ENCODE results near the gene FSTL4.
"Not testable (repeated sequence)": the region's sequence is repeated elsewhere in the genome, so short reads cannot be mapped to it uniquely, and the experiment has no call there.

Gene FSTL4

DNA sequence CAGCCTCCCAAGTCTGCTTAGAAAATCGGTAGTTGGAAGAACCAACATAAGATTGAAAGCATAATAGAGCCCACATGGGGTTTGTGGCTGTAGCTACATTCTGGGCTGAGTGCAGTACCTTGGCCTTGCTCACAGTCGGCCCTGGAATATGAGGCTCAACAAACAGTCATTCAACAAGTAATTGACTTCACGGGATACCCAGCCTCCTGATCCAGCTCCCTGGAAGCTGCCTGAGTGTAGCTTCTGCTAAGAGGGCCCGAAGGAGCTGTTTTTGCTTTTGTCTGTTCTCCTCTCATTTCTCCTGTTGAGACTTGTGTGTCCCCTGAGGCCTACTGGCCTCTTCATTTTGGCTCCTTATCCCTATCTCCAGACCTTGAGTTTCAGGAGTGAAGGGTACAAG, 389.8 kb downstream of the FSTL4 start:
- no peak for DNase-seq (ENCODE audit: low read depth)

GRCh38 chr5:133222040-133222439, 390.3 kb downstream of the FSTL4 start:
- no peak for DNase-seq (ENCODE audit: low read depth)

DNA sequence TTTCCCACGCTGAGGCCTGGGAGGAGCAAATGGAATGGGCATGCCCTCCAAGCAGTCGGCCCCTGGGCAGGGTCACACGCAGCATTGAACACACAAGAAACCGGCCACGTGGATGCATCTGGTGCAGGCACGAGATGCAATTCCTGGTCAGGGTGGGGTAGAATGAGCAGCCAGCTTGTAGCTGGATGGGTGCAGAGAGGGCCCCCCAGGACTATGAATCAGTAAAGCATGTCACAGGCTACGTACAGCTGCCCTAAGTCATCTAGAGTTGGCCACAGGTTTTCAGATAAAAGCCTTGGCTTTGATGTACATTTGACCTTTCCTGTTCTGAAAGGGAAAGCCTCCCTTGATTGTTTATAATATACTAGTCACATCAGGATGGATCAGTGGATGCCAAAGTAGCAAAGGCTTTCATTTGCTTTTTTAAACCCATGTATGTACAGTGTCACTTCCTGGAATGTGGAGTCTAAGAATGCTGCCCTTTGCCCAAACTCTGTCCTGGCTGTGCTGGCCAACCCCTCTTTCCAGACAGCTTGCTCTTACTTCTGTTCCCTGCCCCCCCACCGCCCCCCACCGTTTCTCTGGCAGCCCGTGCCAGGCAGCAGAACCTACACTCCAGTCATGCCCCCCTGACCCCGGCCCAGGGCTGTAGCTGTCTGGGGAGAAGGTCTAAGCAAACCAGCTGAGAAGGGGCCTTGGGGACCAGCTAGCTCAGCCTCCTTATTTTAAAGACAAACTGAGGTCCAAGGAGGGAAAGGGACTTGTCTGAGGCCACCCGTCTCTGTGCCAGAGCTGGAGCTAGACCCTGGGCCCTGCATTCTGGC, 391.3 kb downstream of the FSTL4 start:
- DNase-seq (ENCODE audit: low read depth) = no peak

DNA sequence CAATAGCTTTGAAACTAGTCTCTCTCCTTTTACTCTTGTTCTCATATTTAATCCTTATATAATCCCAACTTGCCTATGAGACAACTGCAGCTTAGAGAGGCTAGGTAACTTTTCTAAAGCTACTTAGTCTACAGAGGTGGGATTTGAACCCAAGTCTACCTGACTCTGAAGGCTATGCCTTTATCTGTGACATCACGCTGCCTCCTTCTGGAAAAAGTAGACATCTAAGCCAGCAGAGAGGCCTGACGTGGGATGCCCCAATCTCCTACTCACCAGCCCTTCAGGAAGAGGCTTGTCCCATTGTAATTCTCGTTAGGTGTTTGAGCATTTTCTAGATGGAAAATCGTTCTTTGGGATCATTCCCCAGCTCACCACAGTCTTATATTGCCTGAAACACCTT, 393.0 kb downstream of the FSTL4 start:
- no peak for DNase-seq (ENCODE audit: low read depth)

DNA sequence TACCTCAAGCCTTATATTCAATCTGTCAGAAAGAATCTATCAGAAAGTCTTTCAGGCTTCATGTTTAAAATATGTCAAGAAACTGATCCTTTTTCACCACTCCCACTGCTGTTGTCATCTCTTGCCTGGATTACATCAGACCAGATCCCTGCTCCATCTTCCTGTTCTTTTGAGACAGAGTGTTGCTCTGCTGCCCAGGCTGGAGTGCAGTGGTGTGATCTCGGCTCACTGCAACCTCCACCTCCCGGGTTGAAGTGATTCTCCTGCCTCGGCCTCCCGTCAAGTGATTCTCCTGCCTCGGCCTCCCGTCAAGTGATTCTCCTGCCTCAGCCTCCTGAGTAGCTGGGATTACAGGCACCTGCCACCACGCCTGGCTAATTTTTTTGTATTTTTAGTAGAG, 396.2 kb downstream of the FSTL4 start:
- DNase-seq (ENCODE audit: low read depth) = not testable (repeated sequence)

GRCh38 chr5:133214153-133214820, 398.1 kb downstream of the FSTL4 start:
- DNase-seq (ENCODE audit: low read depth) = no peak

DNA sequence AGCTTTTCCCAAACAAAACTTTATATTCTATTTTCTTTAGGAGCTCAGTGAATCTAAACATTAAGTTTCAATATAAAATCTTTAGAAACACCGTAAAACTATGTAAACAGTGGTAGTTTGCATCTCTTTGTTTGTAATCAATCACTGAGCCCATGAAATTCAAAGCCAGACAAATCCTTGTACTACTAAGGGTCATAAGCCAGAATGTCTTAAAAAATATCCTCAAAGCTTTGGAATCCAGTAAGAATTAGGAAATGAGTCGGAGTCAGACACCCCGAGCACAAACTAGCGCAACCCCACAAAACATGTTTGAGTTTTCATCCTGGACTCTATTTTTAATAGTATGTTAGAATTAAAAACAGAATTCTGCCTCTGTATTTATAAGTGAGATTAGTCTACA, 406.7 kb downstream of the FSTL4 start:
- DNase-seq (ENCODE audit: low read depth) = no peak

GRCh38 chr5:133205204-133205603, 407.1 kb downstream of the FSTL4 start:
- DNase-seq (ENCODE audit: low read depth) = no peak

GRCh38 chr5:133203317-133204305, 408.7 kb downstream of the FSTL4 start:
- no peak for DNase-seq (ENCODE audit: low read depth)

DNA sequence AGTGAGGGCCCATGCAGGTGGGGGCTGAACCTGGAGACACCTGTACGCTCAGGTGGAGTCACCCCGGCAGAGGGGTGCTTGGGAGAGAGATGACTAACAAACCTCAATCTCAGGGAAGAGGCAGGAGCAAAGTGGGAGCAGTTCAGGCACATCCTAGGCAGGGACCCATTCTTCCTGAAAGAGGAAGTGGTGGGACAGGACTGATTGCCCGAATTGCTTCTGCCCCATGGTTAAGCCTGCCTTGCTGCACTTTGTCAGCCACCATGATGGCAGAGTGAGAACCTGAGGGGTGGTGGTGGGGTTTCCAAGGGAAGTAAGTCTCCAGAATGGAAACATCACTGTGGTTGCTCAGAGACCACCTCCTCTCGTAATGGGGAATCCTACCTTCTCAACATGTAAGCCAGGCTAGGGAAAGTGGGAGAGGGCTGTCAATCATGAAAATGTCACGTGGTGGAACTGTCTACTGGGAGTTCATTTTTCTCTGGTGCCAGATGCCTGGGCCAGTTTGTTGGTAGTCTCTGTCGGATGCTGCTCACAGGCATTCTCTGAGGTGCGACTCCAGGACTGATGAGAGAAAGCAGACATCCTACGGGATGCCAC, 410.2 kb downstream of the FSTL4 start:
- DNase-seq (ENCODE audit: low read depth) = no peak

GRCh38 chr5:133201310-133201709, 411.0 kb downstream of the FSTL4 start:
- DNase-seq (ENCODE audit: low read depth) = no peak

DNA sequence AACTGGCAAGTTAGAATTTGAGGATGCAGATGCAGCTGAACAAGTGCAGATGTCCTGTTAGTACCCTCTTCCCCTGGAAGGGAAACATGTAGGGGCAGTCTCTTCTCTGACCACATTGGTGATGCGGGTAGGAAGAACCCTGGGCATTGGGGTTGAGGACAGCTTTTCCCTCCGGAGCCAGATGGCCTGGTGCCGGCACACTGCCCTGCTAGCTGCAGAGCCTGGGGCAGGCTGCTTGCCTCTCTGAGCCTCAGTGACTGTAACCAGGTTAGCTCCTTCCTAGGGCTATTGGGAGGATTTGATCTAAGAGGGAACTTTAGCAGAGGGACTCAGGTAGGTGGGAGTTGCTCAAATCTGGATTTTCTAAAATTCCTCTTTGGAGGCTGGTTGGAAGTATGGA, 412.1 kb downstream of the FSTL4 start:
- DNase-seq (ENCODE audit: low read depth) = no peak

- no peak for DNase-seq (ENCODE audit: low read depth)
These were observed 412.7 kb downstream of the FSTL4 start for GRCh38 chr5:133199417-133200178.

DNA sequence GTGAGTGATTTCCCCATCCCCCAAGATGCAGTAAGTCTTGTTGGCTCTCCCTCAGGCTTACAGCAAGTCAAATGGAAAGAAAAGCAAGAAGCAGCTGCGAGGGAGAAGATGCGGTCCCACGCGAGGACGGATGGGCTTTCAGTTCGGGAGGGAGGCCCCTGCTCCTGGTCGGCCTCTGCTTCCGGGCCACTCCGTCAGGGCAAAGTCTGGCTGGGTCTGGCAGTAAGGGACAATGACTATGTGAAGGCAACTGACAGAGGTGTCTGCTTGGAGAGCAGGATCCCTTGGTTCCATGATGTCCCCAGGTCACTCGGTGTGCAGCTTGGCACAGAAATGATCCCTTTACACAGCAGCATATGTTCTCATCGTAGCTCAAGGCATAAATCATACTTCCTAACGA, 413.8 kb downstream of the FSTL4 start:
- no peak for DNase-seq (ENCODE audit: low read depth)

GRCh38 chr5:133196441-133197085, 415.8 kb downstream of the FSTL4 start:
- no peak for DNase-seq (ENCODE audit: low read depth)

- DNase-seq (ENCODE audit: low read depth) = no peak
These were observed 417.1 kb downstream of the FSTL4 start for GRCh38 chr5:133195250-133195649.

DNA sequence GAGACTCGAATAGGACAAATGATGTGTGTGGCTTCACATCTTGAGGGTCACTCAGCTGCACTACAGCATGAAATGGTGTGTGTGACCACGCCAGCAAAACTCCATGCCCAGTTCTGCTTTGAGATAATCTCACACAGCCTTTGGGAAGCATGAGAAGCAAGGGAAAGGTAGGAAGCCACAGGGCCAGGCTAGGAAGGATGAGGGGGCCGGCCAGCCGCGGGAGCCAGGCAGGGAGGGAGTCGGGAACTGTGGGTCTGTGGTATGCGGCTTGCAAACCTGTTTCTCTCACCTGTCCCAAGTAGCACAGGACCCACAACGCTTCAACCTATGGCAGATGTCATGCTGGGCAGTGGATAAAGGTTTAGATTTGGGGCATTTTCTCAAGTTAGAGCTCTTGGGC, 418.5 kb downstream of the FSTL4 start:
- DNase-seq (ENCODE audit: low read depth) = no peak

GRCh38 chr5:133192716-133193115, 419.6 kb downstream of the FSTL4 start:
- DNase-seq (ENCODE audit: low read depth) = no peak

- DNase-seq (ENCODE audit: low read depth) = no peak
These were observed 422.5 kb downstream of the FSTL4 start for GRCh38 chr5:133189881-133190280.

DNA sequence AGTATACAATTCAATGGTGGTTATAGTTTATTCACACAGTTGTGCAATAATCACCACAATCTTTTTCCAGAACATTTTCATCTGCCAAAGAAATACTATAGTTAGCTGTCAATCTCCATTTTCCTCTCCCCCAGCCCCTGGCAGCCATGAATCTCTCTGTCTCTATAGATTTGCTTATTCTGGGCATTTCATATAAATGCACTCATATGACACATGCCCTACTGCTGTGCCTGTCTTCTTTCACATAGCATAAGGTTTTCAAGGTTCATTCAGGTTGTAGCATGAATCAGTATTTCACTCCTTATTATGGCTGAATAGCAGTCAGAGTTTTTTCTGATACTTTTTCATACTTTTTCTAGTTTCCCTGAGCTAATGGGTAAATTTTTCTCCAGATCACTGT, 432.9 kb downstream of the FSTL4 start:
- no peak for DNase-seq (ENCODE audit: low read depth)

All from activated T-helper 9 cell treated with anti-CD3 and anti-CD28 coated beads, Interleukin-2, amount 50 U/mL, for 16 hours (primary cell).